GM21515 (cell line): Measurements from ENCODE around the gene EHD4.

Experiments
- ATAC-seq: cut with Tn5 transposase; IDR thresholded peaks from one replicate; pipeline ENCODE4 v1.9.1; 2021; ENCODE audit not compliant: unreplicated experiment

The EHD4 gene

GRCh38 chr15:41972253-41973242, at the start of gene EHD4:
Gene EHD4, minus strand, starts transcription at chr15:41972557. Its CDS starts 63 bp downstream, at chr15:41972494.
- ATAC-seq = peak; percentile 82

GRCh38 chr15:42021593-42021992, 49.2 kb upstream of the EHD4 start:
- no peak for ATAC-seq

- no peak for ATAC-seq
Observed at GRCh38 chr15:42020713-42021273, 48.4 kb upstream of the EHD4 start, which contains the start of gene PLA2G4E. Gene PLA2G4E, minus strand, starts transcription at chr15:42021042. Its CDS starts 12 bp downstream, at chr15:42021030.

DNA sequence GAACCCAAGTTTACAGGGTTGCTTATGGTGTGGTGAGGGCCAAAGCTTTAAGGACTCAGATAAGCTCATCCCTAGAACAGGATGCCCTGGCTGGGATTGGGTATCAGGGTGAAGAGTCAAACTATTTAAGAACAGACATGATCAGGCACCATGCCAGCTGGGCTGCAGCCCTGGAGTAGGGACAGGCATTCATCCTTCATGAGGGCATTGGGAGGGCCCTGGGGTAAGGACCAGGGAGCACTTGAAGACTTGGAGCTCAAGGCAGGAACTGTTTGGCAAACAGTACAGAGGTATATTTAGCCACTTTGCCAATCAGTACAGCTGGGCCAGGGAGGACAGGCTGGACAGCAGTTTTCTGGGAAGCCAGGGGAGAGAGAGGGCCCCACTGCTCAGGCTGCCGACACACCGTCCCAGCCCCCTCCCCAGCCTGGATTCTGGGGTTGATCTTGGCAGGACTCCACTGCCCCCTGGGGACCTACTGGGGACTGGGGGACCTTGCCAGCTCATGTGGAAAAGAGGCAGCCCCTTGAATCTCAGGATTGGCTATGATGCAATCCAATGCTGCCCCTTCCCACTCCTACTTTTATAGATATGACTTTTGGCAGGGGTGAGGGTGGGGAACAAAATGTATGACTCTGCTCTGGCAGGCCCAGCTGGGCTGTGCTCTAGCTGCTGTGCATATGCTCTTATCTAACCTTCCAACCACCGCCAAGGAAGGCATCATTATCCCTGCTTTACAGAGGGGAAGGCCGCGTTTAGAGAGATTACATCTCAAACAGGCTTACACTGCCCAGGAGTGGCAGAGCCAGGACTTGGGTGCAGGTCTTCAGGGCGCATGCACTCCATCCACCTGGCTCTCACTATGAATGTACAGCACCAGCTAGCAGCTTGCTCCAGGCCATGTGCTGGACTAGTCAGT, 46.2 kb upstream of the EHD4 start:
- ATAC-seq = no peak

DNA sequence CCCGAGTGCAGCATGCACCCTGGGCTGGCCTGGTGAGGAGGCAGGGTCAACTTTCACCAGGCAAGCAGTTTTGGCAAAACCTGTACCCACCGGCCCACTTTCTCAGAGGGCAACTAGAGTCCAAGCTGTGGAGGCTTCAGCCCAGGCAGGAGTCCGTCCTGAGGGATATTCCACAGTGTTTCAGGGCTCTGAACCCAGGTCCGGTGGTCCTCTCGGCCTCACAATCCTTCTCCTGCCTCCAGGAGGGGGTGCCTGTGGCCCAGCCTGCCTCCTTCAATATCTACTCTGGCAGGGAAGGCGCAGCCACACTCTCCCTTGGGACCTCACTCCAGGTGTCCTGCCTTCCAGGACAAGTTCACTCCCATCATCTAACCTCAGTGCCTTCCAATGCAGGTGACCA, 44.6 kb upstream of the EHD4 start:
- ATAC-seq = no peak

DNA sequence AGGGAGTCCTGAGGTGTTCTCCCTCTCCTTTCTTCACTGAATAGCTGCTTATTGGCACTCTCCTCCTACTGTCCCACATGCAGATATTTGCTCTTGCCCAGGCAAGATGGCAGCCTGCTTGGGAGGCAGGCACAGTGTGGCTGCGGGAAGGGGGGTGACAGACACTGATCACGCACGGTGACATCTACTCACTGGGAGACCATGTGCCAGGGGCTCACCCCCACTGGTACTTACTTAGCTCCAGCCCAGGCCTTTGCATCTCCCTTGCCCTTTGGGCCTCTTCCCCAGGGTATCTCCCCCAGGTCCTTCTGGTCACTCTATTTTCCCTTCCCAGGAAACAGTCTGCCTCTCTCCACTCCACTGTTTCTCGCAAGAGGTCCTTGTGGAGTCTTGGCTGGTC, 42.0 kb upstream of the EHD4 start:
- ATAC-seq = no peak

GRCh38 chr15:42012928-42013482, 40.6 kb upstream of the EHD4 start:
- no peak for ATAC-seq

DNA sequence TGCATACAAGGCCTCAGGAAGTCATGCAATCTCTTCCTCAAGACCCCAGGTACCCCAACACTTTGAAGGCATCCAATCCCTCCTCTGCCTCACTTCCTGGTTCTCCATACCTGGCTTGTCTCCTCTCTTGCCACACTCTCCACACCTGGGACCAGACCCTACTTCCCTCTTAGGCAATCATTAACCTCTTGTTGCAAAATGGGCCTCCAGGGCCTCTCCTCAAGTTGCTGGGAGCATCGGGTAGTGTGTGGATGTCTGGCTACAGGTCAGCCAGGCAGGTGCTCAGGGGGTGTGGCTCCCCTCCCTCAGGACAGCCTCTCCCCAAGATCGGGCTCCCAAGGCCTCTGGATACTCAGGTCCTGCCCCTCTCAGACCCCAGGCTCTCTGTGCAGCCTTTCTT, 39.9 kb upstream of the EHD4 start:
- ATAC-seq = no peak

- no peak for ATAC-seq
Observed at GRCh38 chr15:42011074-42011473, 38.7 kb upstream of the EHD4 start.

- peak; percentile 60 for ATAC-seq
Observed at GRCh38 chr15:42010434-42010833, 38.1 kb upstream of the EHD4 start.

DNA sequence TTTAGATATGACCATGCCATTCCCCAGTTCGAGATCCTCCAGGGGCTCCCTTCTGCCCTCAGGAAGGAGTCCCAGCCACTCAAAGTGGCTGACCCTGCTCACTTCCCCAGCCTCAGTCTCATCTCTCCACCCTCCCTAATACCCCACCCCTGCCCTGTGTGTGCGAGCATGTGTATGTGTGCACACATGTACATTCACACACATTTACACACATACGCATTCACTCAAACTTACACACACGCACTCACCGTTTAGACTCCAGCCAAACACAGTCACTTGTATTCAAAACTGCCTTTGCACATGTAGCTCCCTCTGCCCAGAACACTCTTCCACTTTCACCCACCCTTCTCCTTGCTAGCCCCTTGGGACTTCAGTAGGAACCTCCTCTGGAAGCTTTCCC, 37.1 kb upstream of the EHD4 start:
- ATAC-seq = no peak

- no peak for ATAC-seq
Observed at GRCh38 chr15:42009022-42009421, 36.7 kb upstream of the EHD4 start.

DNA sequence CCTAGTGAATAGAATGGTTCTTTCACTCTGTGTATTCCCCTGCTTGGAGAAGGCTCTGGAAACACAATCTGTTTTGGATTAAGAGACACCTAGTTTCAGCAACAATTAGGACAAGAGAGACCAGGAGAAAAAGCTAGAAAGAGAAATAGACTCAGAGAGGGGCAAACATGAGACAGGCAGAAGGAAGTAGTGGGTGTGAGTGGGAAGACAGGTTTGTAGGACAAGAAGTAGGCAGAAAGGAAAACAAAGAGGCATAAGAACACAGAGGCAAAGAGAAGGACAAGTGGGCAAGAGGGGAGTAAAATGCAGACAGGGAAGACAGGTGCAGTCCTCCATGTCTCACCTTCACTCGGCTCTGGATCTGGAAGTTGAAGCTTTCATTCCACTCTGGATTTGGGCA, 35.0 kb upstream of the EHD4 start:
- no peak for ATAC-seq

DNA sequence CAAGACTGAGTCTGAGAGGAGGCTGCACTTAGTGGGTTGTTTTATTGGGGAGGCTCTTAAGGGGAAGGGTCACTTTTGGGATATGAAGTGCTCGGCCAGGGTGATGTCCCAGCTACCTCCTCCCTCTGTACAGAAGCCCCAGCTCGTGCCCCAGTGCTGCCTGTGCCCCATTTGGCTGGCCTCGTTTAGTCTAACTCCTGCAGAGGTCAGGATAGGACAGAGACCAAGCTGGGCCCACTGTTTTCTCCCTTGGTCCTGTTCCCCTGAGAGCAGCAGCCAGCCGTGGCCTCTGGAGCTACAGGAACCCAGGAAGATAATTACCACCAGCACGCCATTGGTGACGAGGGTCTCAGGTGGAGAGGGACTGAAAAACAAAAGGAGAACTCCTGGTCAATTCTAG, 30.0 kb upstream of the EHD4 start:
- no peak for ATAC-seq

- no peak for ATAC-seq
Observed at GRCh38 chr15:42001236-42001635, 28.9 kb upstream of the EHD4 start.

DNA sequence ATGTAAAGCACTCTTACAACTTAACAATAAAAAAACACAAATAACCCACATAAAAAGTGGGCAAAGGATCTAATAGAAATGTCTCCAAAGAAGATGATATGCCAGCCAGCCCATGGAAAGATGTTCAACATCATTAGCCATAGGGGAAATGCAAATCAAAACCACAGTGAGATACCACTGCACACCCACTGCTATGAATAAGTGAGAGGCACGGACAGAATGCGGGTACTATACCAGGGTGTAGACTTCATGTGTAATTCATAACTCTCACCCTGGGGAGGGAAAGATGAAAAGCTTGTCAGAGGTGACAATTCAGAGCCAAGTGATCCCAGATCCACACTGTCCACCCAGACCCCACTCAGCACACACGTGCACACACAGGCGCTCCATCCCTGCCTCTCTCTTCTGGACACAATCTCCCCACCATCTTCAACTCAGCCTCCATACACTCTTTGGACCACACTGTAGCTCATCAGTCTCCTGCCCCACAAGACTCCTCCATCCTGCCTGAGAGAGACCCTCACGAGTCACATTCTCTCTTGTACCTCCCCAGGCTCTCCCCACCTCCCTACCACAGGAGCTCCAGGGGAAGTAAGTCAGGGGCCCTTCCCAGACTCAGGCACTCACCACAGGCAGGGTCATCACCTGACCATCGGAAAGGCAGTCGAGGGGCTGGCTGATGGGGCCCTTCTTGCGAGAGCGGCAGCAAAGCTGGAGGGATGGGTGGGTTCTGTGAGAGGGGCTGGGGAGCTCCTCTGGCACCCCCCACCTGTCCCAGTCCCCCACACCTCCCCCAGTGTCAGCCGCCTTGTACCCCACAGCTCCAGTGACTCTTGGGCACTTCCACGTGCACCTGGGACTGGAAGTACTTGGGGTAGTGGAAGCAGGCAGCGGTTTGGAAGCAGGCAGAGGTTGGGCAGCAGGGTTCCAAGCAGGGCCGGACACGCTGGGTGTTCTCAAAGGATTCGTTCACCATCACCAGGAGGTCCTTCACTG, 27.2 kb upstream of the EHD4 start:
- ATAC-seq = no peak

GRCh38 chr15:41997845-41998244, 25.5 kb upstream of the EHD4 start:
- ATAC-seq = no peak

- ATAC-seq = no peak
Observed at GRCh38 chr15:41996921-41997592, 24.7 kb upstream of the EHD4 start.

DNA sequence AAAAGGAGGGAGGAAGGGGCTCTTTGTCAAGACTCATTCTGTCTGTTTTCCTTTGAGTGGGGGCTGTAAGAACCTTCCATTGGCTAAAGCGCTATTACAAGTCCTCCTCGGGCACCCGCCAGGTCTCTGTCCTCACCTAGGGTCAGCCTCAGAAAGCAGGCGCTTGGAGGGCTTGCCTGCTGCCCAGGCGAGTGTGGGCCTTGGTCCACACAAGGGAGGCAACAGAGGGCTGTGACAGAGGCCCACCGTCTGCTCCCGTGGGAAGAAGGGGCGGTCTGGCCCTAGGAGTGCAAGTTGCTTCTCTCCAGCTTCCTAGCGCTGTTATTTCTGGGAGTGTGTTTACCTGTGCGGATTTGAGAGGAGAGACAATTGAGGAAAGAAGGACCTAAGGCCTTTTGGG, 24.0 kb upstream of the EHD4 start:
- ATAC-seq = no peak
